HL-60 (cell line): ENCODE measurements around the gene CD320.
A peak's percentile ranks its signal among the peaks of the same experiment; 100 is the strongest.

ENCODE experiments used
- DNase-seq, 2 experiments: peaks; one replicate each; pipeline ENCODE4 v3.0.0-alpha.2; 2010 to 2020; ENCODE audit warnings: low read depth in 1 of 2, low spot score in 1 of 2
- H3K27ac ChIP-seq: fragments of 250-450 bp; sonication (Bioruptor Pico); replicated peaks from 2 replicates; pipeline ENCODE4 v1.5.1; 2020; ENCODE audit warnings: mild to moderate bottlenecking, moderate library complexity
- H3K27me3 ChIP-seq: fragments of 250-450 bp; sonication (Bioruptor Pico); 2 replicates; pipeline ENCODE4 v1.5.1; 2021; ENCODE audit warnings: mild to moderate bottlenecking, moderate library complexity; ENCODE audit not compliant: insufficient read depth, poor library complexity, severe bottlenecking
- H3K4me3 ChIP-seq: replicated peaks from 2 replicates; pipeline ENCODE4 v1.5.1; 2011; ENCODE audit warnings: mild to moderate bottlenecking, control low read depth, low read length; ENCODE audit not compliant: insufficient read depth
- CTCF ChIP-seq: IDR thresholded peaks from one replicate; pipeline ENCODE4 v1.5.1; 2011; ENCODE audit warnings: low read length, control low read depth, inconsistent platforms; ENCODE audit not compliant: insufficient read depth
- GABPA ChIP-seq: IDR thresholded peaks from 2 replicates; pipeline ENCODE4 v1.6.1; 2012; ENCODE audit warnings: low read depth
- POLR2AphosphoS5 ChIP-seq: IDR thresholded peaks from 2 replicates; pipeline ENCODE4 v1.6.1; 2012; ENCODE audit warnings: low read depth
- REST ChIP-seq: IDR thresholded peaks from 2 replicates; pipeline ENCODE4 v1.6.1; 2012; ENCODE audit warnings: low read depth; ENCODE audit not compliant: insufficient replicate concordance
- SPI1 ChIP-seq: IDR thresholded peaks from 2 replicates; pipeline ENCODE4 v1.6.1; 2012; ENCODE audit warnings: low read depth, mild to moderate bottlenecking, borderline replicate concordance

Gene CD320

GRCh38 chr19:8310342-8311055 lies 2.3 kb upstream of the CD320 start:
- no peak for DNase-seq
- TF ChIP-seq GABPA (no peak), SPI1 (no peak), POLR2AphosphoS5 (no peak), CTCF (no peak)
- Histone ChIP-seq H3K27ac (no peak overlapping the region), H3K4me3 (no peak overlapping the region), H3K27me3 (no peaks in the 10 kb centered on the region)

- Histone ChIP-seq H3K4me3 (no peak overlapping the region), H3K27ac (no peak overlapping the region), H3K27me3 (no peaks in the 10 kb centered on the region)
- DNase-seq = no peak
- no peak for TF ChIP-seq GABPA
- no peak for TF ChIP-seq CTCF
- TF ChIP-seq POLR2AphosphoS5 = no peak
- TF ChIP-seq REST = no peak
- TF ChIP-seq SPI1 = no peak
These were observed 733 bp upstream of the CD320 start for GRCh38 chr19:8308891-8309291.

GRCh38 chr19:8307400-8307964 lies 676 bp downstream of the CD320 start:
- H3K4me3 ChIP-seq = peak overlapping the region; percentile 38
- TF ChIP-seq GABPA (no peak), POLR2AphosphoS5 (no peak), REST (no peak), CTCF (no peak), SPI1 (no peak)
- H3K27me3 ChIP-seq = no peaks in the 10 kb centered on the region
- DNase-seq = no peak
- no peak overlapping the region for H3K27ac ChIP-seq
